Mammary epithelial cell (primary cell): ENCODE measurements around the gene ZNF425.

Experiments
- CTCF ChIP-seq, 2 donors: IDR thresholded peaks in 1 of 2; conservative IDR thresholded peaks in 1 of 2; 2 replicates each; pipeline ENCODE4 v1.5.1; 2011 to 2012; ENCODE audit warnings: inconsistent platforms in 2 of 2, low read length in 2 of 2, mild to moderate bottlenecking in 2 of 2, control low read depth in 1 of 2, low read depth in 1 of 2; ENCODE audit not compliant: insufficient read depth in 1 of 2; ENCODE audit errors: extremely low read depth in 1 of 2
- EZH2 ChIP-seq: IDR thresholded peaks from 2 replicates; pipeline ENCODE4 v1.6.1; 2012; ENCODE audit warnings: low read length, inconsistent platforms, borderline replicate concordance

DNA sequence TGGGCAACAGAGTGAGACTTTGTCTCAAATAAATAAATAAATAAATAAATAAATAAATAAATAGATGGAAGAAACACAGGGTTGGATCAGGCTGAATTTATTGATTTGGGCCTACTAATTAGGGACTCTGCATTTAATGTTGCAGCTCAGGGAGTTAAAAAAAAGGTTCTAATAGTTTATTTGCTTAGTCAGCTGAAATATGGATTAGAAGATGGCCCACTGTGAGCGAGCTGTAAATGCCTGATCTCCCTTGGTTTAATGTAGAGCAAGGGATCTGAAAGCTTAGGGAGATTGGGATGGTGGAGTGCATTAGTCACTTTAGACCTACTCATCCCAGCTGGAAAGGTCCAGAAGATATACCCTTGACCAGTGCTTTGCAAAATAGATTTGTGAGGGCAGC is 72.7 kb downstream of the ZNF425 start:
- TF ChIP-seq CTCF (conservative IDR thresholded peaks at IDR 0.05 in 1 of 2, IDR thresholded peaks at IDR 0.05 in 1 of 2; ENCODE audit: extremely low read depth in 1 of 2, insufficient read depth in 1 of 2, low read depth in 1 of 2, low read length in 2 of 2) (no peak), EZH2 (no peak)
